T1000 (cell line): Measurements from ENCODE around the gene TNFRSF6B.

Experiments used
- DNase-seq: peaks from one replicate; lab custom pipeline; 2025; ENCODE audit warnings: mixed read lengths; lab: John Stamatoyannopoulos, UW

The TNFRSF6B gene

GRCh38 chr20:63686094-63686491 lies 10.4 kb upstream of the TNFRSF6B start:
- no peak for DNase-seq

GRCh38 chr20:63686492-63687321 lies 9.7 kb upstream of the TNFRSF6B start:
- DNase-seq, result no peak

- DNase-seq, result no peak
These were observed 8.9 kb upstream of the TNFRSF6B start for GRCh38 chr20:63687419-63688178.

GRCh38 chr20:63688228-63689045 lies 8.0 kb upstream of the TNFRSF6B start:
- DNase-seq, result no peak

GRCh38 chr20:63689046-63690002 lies 7.1 kb upstream of the TNFRSF6B start:
- DNase-seq, result no peak

- no peak for DNase-seq
These were observed 6.2 kb upstream of the TNFRSF6B start for GRCh38 chr20:63690003-63690897.

- no peak for DNase-seq
These were observed 5.3 kb upstream of the TNFRSF6B start for GRCh38 chr20:63690898-63691710.

- DNase-seq, result no peak
These were observed 4.6 kb upstream of the TNFRSF6B start for GRCh38 chr20:63691711-63692435.

- DNase-seq, result no peak
These were observed 3.9 kb upstream of the TNFRSF6B start for GRCh38 chr20:63692436-63693082.

- no peak for DNase-seq
These were observed 3.2 kb upstream of the TNFRSF6B start for GRCh38 chr20:63693083-63693732.

- no peak for DNase-seq
These were observed 2.5 kb upstream of the TNFRSF6B start for GRCh38 chr20:63693733-63694583.

- no peak for DNase-seq
These were observed 1.6 kb upstream of the TNFRSF6B start for GRCh38 chr20:63694584-63695423.

- no peak for DNase-seq
These were observed 787 bp upstream of the TNFRSF6B start for GRCh38 chr20:63695424-63696305.

- no peak for DNase-seq
These were observed 185 bp upstream of the TNFRSF6B start for GRCh38 chr20:63696306-63696627.

GRCh38 chr20:63697357-63697867 lies 960 bp downstream of the TNFRSF6B start:
- DNase-seq, result no peak
